GM21786 (cell line): ENCODE data around the gene ACOT13.
"Not testable (repeated sequence)": the region's sequence is repeated elsewhere in the genome, so short reads cannot be mapped to it uniquely, and the experiment has no call there.

Experiments
- ATAC-seq: cut with Tn5 transposase; IDR thresholded peaks from one replicate; pipeline ENCODE4 v1.9.1; 2021; ENCODE audit not compliant: unreplicated experiment

ACOT13 gene

DNA sequence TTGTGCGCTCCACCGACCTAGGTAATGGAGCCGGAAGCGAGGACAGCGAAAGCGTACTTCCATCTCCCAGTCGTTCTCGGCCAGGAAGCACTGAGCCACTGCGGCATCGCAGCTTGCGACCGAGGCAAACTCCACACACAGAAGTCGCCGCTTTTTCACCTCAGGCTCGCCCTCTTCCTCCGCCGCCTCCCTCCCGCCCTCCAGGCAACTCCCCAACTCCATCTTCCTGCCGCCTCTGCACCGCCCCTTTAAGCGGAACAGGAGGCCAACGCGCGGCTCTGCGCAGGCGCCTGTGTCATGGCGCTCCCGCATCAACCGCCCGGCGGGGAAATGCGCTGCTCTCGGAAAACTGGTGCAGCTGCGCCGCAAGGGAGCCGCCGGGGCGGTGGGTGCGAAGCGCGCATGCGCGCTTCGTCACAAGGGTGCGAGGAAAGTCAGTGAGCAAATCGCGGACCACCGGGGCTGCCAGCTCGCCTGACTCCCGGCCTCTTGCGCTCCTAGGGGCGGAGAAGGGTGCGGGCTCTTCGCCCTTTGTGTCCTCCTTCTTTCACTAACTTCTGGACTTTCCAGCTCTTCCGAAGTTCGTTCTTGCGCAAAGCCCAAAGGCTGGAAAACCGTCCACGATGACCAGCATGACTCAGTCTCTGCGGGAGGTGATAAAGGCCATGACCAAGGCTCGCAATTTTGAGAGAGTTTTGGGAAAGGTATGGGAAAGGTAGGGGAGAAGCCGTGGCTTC is at the start of gene ACOT13, which contains the start of gene TDP2:
ACOT13 (plus strand) TSS at position 437 of the 737 bp plus-strand sequence; CDS start at position 624, 187 bp downstream.
TDP2 (minus strand) TSS at position 259 of the 737 bp plus-strand sequence; CDS start at position 222, 37 bp downstream.
- peak; percentile 96 for ATAC-seq

DNA sequence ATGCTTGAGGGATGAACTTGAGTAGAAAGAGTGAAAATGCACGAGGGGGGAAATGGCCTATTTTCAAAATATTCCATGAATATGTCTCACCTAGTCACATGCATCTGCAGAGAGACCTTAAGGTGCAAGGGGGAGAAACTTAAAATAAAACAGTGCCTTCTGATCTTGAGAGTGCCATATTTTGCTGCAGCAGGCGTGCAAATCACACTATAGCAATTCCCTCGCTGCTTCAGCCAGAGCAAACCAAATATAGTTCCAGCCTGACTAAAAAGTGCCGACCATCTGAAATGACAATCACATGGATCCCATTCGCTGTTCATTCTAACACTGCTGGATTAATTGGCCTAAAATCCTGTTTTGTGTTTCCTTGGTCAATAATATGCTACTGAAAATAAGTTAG is 47.2 kb upstream of the ACOT13 start:
- ATAC-seq = no peak

DNA sequence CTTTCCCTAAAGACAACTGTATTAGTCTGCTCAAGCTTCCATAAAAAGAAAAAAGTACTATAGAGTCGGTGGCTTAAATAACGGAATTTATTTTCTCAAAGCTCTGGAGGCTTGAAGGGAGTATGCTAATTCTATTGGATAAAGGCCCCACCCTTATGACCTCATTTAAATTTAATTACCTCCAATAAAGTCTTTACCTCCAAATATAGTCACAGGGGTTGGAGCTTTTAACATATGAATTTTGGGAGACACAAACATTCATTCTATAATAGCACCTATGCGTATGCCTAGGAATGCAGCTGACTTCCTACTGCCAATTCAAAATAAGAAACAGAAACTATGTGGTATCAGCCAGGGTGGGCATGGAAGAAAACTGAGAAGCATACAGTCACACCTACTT is 46.2 kb upstream of the ACOT13 start:
- no peak for ATAC-seq

DNA sequence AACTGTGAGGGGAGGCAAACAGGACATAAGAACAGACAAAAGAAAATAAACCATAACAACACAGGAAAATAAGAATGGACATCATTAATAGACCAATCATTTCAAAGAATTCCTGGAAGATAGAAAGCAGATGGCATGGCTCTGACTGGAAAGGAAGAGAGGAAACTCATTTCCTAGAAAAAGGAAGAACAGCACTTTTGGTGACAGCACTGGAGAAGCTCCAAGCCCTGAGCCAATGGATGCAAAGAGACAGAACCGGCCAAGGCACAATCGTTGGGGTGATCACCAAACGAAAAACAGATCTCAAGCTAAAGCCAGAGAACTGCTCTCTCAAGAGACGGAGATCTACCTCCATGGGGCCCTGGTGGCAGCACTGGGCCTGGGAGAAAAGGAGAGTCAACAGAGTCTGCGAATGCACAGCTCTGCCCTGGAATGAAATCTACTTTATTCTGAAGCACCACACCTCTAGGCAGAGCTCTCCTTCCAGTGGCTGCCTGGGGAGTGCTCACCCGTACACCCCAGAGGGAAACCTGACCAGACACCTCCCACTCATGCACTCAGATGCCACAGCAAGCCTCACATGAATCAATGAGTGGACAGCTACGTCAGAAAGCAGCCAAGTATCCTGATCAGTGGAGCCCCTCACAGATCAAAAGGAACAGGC is 45.1 kb upstream of the ACOT13 start:
- no peak for ATAC-seq

DNA sequence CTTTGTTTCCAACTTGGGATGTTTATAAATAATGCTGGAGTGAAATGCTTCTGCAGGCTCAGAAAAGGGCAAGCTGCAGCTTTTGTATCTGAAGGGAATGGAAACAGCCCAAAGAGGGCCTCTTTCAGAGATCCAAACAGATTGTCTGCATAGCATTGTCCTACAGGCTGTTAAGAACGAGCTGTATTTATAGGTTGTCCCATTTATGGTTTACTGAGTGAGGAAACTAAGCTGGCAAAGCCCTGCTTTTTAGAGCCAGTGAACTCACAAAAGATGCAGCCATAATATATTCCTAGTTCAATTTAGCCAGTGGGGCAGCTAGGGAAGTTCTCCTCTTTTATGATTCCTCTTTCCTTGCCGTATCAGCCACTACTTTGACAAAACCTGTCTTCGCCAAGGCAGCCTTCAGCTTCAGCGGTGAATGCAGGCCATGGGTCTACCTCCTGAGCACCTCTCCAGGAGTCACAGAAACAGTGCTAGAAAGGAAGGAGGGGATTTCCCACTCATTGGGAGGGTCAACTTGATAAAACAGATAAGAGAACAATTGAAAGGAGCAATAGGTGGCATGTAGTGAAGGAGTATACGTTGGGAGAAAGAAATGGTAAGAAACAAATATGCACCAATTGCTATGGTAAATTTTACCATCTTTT is 35.9 kb upstream of the ACOT13 start:
- ATAC-seq = no peak

DNA sequence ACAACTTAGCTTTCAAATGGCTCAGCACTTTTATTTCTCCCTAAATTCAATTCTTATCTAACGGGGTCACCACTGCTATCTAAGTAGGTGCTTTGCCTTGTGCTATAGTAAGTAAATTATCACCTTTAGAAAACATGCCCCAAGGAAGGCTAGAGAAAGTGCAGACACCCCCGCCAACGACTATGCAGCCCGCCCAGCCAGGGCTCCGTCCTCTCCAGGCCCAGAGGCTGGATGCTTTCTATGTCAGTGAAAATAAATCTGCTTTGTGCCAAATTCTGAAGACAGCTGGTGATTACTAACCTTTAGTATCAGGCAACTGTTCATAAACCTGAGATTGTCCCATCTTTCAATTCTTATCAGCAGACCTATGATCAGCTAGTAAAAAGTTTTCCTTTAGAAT is 35.2 kb upstream of the ACOT13 start:
- ATAC-seq = no peak

DNA sequence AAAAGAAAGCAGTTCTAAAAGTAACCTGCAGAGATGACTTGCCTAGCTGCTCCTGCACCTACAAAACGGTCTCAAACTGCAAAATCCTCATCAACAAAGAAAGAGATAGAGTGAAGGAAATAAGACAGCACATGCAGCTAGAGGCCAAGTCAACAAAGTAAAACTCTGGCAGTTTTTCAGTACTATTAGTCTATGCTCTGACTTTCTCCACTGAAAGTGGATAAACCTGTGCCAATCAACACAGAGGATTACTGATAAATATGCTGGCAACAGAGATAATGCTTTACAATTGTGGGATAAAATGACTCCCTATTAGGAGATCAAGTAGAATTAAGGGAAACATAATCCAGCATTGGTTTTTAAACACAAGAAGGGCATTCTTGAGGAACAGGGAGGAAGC is 34.3 kb upstream of the ACOT13 start:
- no peak for ATAC-seq

DNA sequence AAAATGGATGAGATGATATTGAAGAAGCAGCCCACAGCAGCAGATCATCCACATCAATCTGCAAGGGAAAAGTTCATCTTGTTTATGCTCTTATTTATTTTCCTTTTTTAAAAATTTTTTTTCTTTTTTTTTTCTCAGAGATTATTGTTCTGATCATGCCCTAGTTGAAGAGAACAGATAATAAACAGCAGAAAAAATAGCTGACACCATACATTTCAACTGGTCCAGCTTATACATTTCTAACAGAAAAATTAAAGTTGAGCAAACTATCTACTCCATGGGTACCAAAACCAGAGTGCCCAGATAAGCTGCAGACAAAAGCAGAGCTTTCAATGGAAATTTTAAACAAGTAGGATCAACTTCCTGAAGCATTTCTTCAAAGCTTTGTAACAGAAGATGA is 30.2 kb upstream of the ACOT13 start:
- ATAC-seq = no peak

DNA sequence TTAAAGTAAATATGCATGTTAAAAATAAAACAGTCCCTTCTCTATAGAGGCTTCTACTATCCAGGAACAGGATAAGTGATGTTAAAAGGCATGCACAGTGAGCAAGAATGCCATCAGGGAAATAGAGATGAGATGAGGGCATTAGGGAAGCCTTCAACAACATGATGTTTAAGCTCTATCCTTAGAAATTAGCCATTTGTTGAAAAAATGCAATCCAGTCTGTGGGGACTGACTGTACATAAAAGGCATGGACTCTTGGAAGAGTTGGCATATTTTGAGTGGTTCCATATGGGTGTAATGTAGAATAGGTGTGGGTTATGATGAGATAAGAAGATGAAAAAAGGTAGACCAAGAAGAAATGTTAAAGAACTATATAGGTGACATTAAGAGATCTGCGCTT is 26.7 kb upstream of the ACOT13 start:
- no peak for ATAC-seq

DNA sequence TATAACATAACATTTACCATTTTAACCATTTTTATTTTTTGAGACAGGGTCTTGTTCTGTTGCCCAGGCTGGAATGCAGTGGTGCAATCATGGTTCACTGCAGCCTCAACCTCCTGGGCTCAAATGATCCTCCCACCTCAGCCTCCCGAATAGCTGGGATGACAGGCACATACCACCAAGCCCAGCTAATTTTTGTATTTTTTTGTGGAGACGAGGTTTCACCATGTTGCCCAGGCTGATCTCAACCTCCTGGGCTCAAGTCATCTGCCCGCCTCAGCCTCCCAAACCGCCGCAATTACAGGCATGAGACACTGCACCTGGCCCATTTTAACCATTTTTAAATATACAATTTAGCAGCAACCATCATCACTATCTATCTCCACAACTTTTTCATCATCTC is 26.2 kb upstream of the ACOT13 start:
- not testable (repeated sequence) for ATAC-seq

DNA sequence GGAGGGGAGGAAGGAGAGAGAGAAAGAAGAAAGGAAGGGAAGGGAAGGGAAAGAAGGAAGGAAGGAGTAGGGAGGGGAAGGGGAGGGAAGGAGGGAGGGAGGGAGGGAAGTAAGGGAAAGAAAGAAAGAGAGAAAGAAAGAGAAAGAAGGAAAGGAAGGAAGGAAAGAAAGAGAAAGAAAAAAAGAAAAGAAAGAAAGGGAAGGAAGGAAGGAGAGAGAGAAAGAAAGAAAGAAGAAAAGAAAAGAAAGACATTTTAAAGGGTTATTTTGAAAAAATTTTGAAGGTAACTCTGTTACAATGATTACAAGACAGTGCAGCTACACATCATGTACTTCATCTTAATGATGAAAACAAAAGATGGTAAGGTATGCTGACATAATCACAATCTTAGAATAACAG is 24.8 kb upstream of the ACOT13 start:
- no peak for ATAC-seq

DNA sequence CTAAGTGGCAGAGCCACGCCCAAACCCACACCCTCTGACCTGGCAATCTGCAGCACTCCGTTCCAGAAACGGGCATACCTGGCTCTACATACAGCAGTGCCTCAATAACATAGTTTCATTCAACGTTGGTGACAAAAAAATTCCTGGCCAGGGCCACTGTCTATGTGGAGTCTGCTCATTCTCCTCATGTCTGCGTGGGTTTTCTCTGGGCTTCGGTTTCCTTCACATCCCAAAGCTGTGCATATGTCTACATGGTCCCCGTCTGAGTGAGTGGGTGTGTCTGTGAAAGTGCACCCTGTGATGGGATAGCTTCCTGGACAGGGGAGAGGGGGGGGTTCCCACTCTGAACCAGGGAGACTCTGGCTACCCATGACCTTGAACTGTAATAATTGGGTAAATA is 23.0 kb upstream of the ACOT13 start:
- no peak for ATAC-seq

DNA sequence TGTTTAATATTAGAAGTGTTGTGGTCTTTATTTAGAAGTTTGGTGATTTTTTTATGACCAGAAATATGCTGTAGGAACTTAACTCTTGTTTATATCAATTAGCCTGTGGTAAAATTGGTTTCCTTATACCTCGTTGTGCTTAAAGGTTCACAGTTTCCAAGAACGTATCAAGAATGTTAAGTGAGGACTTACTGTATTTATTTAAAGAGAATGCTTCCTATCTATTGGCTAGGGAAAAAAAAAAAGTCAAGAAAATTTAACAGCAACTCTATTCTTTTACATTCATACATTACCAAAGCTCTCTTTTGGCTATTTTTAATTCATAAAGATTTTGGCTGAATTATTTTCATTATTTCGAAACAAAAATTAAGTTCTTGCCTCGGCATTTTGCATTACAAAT is 22.5 kb upstream of the ACOT13 start:
- no peak for ATAC-seq

DNA sequence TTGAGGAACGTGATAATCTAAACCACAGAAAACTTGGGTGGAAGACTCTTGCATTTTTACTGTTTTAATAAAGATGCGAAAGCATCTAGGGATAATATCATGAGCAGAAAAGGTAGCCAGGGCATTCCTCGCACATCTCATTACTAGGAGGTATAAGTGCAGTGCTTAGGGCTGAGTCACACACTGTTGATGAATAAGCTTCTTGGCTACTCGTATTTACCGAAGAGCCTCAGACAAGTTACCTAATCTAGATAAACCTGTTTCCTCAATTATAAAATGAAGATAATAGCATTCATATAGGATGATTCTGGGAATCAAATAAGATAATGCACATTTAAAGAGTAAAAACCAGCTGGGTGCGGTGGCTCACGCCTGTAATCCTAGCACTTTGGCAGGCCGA is 20.1 kb upstream of the ACOT13 start:
- no peak for ATAC-seq

DNA sequence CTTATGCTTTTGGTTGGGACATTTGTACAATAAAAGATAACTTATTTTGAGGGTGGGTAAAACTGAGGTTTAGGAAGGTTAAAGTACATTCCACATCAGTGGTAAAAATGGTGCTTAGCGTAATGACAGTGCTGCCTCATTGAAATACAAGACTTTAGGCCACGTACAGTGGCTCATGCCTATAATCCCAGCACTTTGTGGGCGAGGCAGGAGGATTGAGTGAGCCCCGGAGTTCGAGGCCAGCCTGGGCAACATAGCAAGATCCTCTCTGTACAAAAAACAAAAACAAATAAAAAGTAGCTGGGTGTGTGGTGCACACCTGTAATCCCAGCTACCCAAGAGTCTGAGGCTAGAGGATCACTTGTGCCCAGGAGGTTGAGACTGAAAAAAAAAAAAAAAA is 18.6 kb upstream of the ACOT13 start:
- no peak for ATAC-seq

DNA sequence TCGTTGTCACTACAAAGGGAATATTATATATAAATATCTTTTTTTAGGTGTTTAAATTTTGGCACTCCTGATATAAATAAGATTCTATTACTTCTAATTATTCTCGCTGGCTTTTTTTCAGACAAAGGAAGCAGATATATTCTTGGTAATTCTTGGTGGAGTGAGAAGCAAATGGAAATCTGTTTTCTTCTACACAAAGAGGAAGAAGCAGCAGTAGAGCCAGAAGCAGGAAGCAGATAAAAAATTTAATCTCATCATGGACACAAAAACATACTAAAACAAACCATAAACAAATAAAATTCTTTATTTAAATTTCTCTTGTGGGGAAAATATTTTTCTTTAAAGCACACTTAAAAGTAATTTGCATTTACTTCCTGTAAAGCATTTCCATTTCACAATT is 17.2 kb upstream of the ACOT13 start:
- no peak for ATAC-seq

DNA sequence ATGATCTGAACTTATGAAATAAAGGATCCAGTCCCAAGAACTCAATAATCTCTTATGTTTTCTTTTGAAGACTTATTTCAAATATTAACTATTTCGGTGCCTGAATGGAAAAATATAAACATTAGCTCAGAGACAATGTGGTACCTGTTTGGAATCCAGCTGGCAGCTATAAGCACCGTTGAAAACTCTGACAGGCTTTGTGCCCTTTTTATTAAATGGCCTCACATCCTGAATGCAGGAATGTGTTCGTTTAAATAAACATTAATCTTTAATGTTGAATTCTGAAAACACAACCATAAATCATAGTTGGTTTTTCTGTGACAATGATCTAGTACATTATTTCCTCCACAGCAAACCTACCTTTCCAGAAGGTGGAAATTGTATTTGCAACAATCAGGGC is 16.5 kb upstream of the ACOT13 start:
- ATAC-seq = no peak

DNA sequence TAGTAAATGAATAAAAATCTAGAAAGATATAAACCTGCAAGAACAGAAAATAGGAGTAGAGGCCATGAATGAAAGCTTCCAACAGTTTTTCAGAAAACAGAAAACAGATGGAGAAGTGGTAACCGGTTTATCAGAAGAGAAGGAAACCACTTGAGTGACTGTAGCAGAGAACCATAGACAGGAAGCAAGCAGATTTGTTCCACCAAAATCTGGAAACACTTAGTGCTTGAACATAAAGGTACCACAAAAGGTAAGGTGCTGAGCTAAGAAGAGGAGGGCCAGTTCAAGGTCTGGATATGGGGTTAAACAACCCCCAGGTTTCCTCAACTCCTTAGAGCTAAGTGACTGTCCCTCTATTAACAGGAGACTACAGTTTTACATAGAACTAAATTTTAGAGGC is 11.7 kb upstream of the ACOT13 start:
- no peak for ATAC-seq

DNA sequence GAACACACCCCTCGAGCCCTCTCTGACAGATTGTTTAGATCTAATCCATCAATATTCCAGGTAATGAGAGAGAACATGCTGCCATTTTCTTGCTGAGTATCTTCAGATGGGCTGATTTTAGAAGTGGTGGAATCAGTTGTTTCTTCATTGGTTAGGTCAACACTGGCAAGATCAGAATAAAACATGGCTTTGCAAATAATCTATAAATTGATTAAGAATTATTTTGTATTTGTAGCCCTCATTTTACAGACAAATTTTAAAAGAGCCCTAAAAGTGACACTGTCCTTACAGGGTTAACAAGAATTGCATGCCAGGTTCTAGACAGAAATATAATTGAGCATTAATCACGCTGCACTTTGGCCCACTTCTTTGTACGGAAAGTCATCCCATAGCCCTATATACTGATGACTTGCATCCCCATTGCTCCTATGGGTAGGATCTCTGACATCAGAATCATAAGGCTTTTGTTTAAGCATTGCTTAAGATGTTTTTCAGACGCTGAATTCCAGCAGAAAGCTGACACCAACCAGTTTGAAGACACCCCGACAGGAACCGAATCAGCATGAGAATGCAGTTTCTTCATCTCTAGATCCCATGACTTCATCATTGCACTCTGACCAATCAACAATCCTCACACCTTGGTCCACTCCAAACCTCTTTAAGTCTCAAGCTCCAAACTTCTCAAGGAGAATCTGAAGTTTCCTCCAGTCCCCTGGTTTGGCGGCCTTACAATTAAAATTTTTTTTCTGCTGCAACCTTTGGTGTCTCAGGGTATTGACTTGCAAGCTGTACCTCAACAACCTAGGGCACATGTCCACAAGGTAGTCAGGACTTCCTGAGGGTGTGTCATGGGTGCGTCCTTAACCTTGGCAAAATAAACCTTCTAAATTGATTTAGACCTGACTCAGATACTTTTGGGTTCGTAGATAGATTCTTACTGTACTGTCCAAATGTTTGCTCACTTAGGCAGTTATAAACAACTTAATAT is 8.0 kb upstream of the ACOT13 start:
- no peak for ATAC-seq

DNA sequence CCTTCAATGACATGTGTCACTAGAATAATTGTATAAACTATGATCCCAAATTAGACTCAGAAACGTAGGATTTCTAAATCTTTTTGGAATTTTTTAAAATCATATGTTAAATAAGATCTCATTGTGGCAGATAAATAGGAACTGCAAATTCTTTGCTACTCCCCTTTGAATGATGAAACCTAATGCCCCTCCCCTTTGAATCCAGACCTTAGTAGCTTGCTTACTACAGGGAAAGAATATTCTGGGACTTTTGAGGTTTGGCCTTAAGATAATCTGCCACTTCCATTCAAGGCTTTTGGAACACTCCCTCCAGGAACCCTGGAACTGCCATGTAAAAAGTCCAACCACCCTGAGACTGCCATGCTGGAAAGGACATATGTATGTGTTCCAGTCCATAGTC is 7.3 kb upstream of the ACOT13 start:
- no peak for ATAC-seq

DNA sequence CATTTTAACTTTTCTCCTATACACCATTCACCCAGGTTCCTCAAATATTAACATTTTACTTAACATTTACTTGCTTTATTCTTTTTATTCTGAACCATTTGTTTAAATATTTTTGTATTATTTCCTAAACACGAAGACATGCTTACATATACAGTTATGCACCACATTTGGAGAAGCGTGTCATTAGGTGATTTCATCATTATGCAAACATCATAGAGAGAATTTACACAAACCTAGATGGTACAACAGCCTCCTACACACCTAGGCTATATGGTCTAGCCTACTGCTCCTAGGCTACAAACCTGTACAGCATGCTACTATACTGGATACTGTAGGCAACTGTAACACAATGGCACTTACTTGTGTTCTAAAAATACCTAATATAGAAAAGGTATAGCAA is 6.8 kb upstream of the ACOT13 start:
- ATAC-seq = no peak
